B cell (primary cell): ENCODE results near the gene KRTAP10-7. TPM values are rescaled to one million over a fixed set of nuclear protein-coding genes. Genes with fewer than 3 reads are reported as not detected.

ENCODE experiments used
- ATAC-seq: fragments of 200-7000 bp; cut with Tn5 transposase; one replicate; pipeline ENCODE4 v1.10.0; 2021; ENCODE audit warnings: low read depth, mild to moderate bottlenecking, moderate number of reproducible peaks, moderate library complexity
- CTCF ChIA-PET: fragments of 350-600 bp; sonication (Branson Sonifier 250); formaldehyde crosslinking; loops from one replicate; lab custom pipeline; 2021; ENCODE audit warnings: antibody characterized with exemption, inconsistent platforms; lab: Charles Lee
- POLR2A ChIA-PET: fragments of 350-600 bp; sonication (Branson Sonifier 250); formaldehyde crosslinking; loops from one replicate; lab custom pipeline; 2021; ENCODE audit warnings: antibody characterized with exemption; lab: Charles Lee
- DNase-seq: peaks from one replicate; pipeline ENCODE4 v3.0.0; 2013
- H2AFZ ChIP-seq: 2 replicates; pipeline ENCODE4 v1.6.1; 2012; ENCODE audit warnings: mild to moderate bottlenecking, low read depth, low read length; ENCODE audit not compliant: insufficient read depth, poor library complexity, severe bottlenecking
- H3K27ac ChIP-seq, 2 donors: 1 replicate in 1 of 2; 2 replicates in 1 of 2; pipeline ENCODE4 v1.5.1; 2012 to 2013; ENCODE audit warnings: low read length in 2 of 2, mild to moderate bottlenecking in 2 of 2, moderate library complexity in 1 of 2
- H3K27me3 ChIP-seq, 4 experiments: fragments of 200-600 bp in 1 of 4; sonication (generic) in 1 of 4; replicated peaks in 1 of 4; 1 replicate in 2 of 4; 2 replicates in 2 of 4; pipeline versions ENCODE4 v1.6.1 to v1.7.0; 2013 to 2016; ENCODE audit warnings: low read length in 3 of 4, mild to moderate bottlenecking in 2 of 4, mixed read lengths in 1 of 4, moderate library complexity in 1 of 4; ENCODE audit not compliant: insufficient read depth in 4 of 4, control insufficient read depth in 3 of 4; ENCODE audit errors: control extremely low read depth in 1 of 4
- H3K36me3 ChIP-seq, 2 experiments: replicated peaks in 1 of 2; 1 replicate in 1 of 2; 2 replicates in 1 of 2; pipeline versions ENCODE4 v1.6.1 to v1.7.1; 2013; ENCODE audit warnings: low read length in 1 of 2; ENCODE audit not compliant: insufficient read depth in 2 of 2, control insufficient read depth in 1 of 2; ENCODE audit errors: control extremely low read depth in 1 of 2, extremely low read depth in 1 of 2
- H3K4me1 ChIP-seq, 2 donors: fragments of 200-600 bp in 1 of 2; sonication (generic) in 1 of 2; 1 replicate in 1 of 2; 2 replicates in 1 of 2; pipeline versions ENCODE4 v1.5.1 to v1.6.1; 2013 to 2017; ENCODE audit warnings: low read length in 2 of 2; ENCODE audit not compliant: control insufficient read depth in 2 of 2, insufficient read depth in 2 of 2
- H3K4me2 ChIP-seq: replicated peaks from 2 replicates; pipeline ENCODE3; 2012; ENCODE audit warnings: mild to moderate bottlenecking, low read depth, low read length; ENCODE audit not compliant: poor library complexity, severe bottlenecking
- H3K4me3 ChIP-seq, 5 experiments: fragments of 200-600 bp in 1 of 5; sonication (generic) in 1 of 5; 1 replicate in 3 of 5; 2 replicates in 2 of 5; pipeline versions ENCODE4 v1.5.1 to v1.7.0; 2011 to 2016; ENCODE audit warnings: low read length in 4 of 5, mild to moderate bottlenecking in 4 of 5, low read depth in 2 of 5, control low read depth in 1 of 5, moderate library complexity in 1 of 5; ENCODE audit not compliant: insufficient read depth in 1 of 5; ENCODE audit errors: control extremely low read depth in 1 of 5, extremely low read depth in 1 of 5
- H3K79me2 ChIP-seq: fragments of 200-600 bp; sonication (generic); one replicate; pipeline ENCODE4 v1.6.0; 2016; ENCODE audit warnings: low read length; ENCODE audit not compliant: control insufficient read depth, insufficient read depth
- H3K9ac ChIP-seq: fragments of 200-600 bp; sonication (generic); 2 replicates; pipeline ENCODE4 v1.6.1; 2017; ENCODE audit warnings: mild to moderate bottlenecking, low read length, moderate library complexity
- H3K9me3 ChIP-seq, 3 donors: one replicate each; pipeline versions ENCODE4 v1.6.1 to v1.7.1; 2013; ENCODE audit warnings: low read length in 2 of 3; ENCODE audit not compliant: control insufficient read depth in 2 of 3, insufficient read depth in 1 of 3; ENCODE audit errors: control extremely low read depth in 1 of 3
- H4K20me1 ChIP-seq: 2 replicates; pipeline ENCODE4 v1.6.0; 2012; ENCODE audit warnings: mild to moderate bottlenecking, low read length; ENCODE audit not compliant: insufficient read depth, control insufficient read depth, poor library complexity, severe bottlenecking
- H3K27ac Mint-ChIP-seq: one replicate; pipeline ENCODE4 v1.8.0; 2021; ENCODE audit warnings: mixed read lengths
- H3K27me3 Mint-ChIP-seq: one replicate; pipeline ENCODE4 v1.8.0; 2021; ENCODE audit warnings: mixed read lengths
- H3K4me1 Mint-ChIP-seq: one replicate; pipeline ENCODE4 v1.8.0; 2021; ENCODE audit warnings: mixed read lengths
- H3K4me3 Mint-ChIP-seq: one replicate; pipeline ENCODE4 v1.8.0; 2021; ENCODE audit warnings: mixed read lengths
- H3K9me3 Mint-ChIP-seq: one replicate; pipeline ENCODE4 v1.8.0; 2022; ENCODE audit warnings: mixed read lengths; ENCODE audit not compliant: insufficient read depth
- CTCF ChIP-seq: fragments of 200-600 bp; IDR thresholded peaks from one replicate; pipeline ENCODE4 v1.8.0; 2022; ENCODE audit warnings: antibody characterized with exemption, mild to moderate bottlenecking
- EZH2 ChIP-seq: IDR thresholded peaks from 2 replicates; pipeline ENCODE4 v1.6.1; 2012; ENCODE audit warnings: borderline replicate concordance, low read depth, mild to moderate bottlenecking, moderate library complexity, low read length; ENCODE audit not compliant: insufficient read depth, poor library complexity, severe bottlenecking
- WGBS: methylation state at CpG from one replicate; pipeline ENCODE4 v1.1.5; 2013; ENCODE audit warnings: missing lambda C conversion rate; ENCODE audit not compliant: insufficient coverage; 5-methylcytosine and 5-hydroxymethylcytosine counted together
- intact Hi-C: fragments of 100-400 bp; cut with micrococcal nuclease; formaldehyde crosslinking; loops from one replicate; pipeline ENCODE4 v1.10.0; 2022
- polyA plus RNA-seq: library from polyadenylated mRNA; depleted of rRNA; stranded (reverse); fragments of >200 nt; gene quantifications from 2 replicates; pipeline ENCODE4 v1.2.3, GENCODE V29; 2012
- total RNA-seq, 2 donors: library from RNA; stranded (reverse); fragments of 120-200 nt in 1 of 2; gene quantifications; 1 replicate in 1 of 2; 2 replicates in 1 of 2; pipeline versions ENCODE4 v1.2.3 to v1.2.4, GENCODE V29; 2013 to 2022

The KRTAP10-7 gene
- total and polyA plus RNA-seq, 2 donors (not counting 1 experiment from before 2014, with no cell fraction given): not detected

- Mint-ChIP-seq H3K4me3 (no peak within 1 kb of the TSS), H3K27me3 (peaks cover 37% of the 10 kb centered on the region), H3K4me1 (peaks cover 23% of the 10 kb centered on the region), H3K9me3 (peaks cover 9% of the 10 kb centered on the region), H3K27ac (no peak within 1 kb of the TSS)
- no peak within 1 kb of the TSS for H3K4me3 ChIP-seq
- peaks cover 0 to 13% (median 4%) of the 10 kb centered on the region in 4 experiments for H3K27me3 ChIP-seq
- TF ChIP-seq CTCF (no peak), EZH2 (no peak)
- intact Hi-C loops: no loop called here
- ATAC-seq (no peak), DNase-seq (no peak)
- peaks cover 0 to 11% of the 10 kb centered on the region in 2 donors for H3K4me1 ChIP-seq
- no peaks in the 10 kb centered on the region for H3K36me3 ChIP-seq
- WGBS: 86% methylated on average over 5 of the region's 5 CpGs
- no peak within 1 kb of the TSS for H2AFZ ChIP-seq
- ChIA-PET CTCF (no interaction called here), POLR2A (no interaction called here)
- H3K79me2 ChIP-seq: no peaks in the 10 kb centered on the region
- H3K9ac ChIP-seq: no peak within 1 kb of the TSS
- H3K27ac ChIP-seq: no peak within 1 kb of the TSS
- no peak within 1 kb of the TSS for H3K4me2 ChIP-seq
- H4K20me1 ChIP-seq: no peaks in the 10 kb centered on the region
- H3K9me3 ChIP-seq: peaks cover 0 to 10% (median 4%) of the 10 kb centered on the region in 3 donors
Observed at GRCh38 chr21:44558695-44559094, 41.7 kb upstream of the KRTAP10-7 start, which contains the start of gene KRTAP10-3. TSS of gene KRTAP10-3 (minus strand) at chr21:44558795. CDS start at chr21:44558715, 80 bp downstream.

- no peaks in the 10 kb centered on the region for H3K79me2 ChIP-seq
- H3K4me1 ChIP-seq: peaks cover 12 to 26% of the 10 kb centered on the region in 2 donors
- ATAC-seq (no peak), DNase-seq (no peak)
- H3K27me3 ChIP-seq: no peaks in the 10 kb centered on the region
- TF ChIP-seq CTCF: no peak
- no peak for TF ChIP-seq EZH2
- peaks cover 0 to 9% (median 4%) of the 10 kb centered on the region in 3 donors for H3K9me3 ChIP-seq
- ChIA-PET CTCF (no interaction called here), POLR2A (no interaction called here)
- no CpG with 5 or more reads among the region's 1 CpG for WGBS
- H2AFZ ChIP-seq: no peak overlapping the region
- Mint-ChIP-seq H3K9me3 (peaks cover 9% of the 10 kb centered on the region), H3K4me3 (no peak overlapping the region), H3K27me3 (peaks cover 5% of the 10 kb centered on the region), H3K4me1 (peaks cover 41% of the 10 kb centered on the region), H3K27ac (no peak overlapping the region)
- no peak overlapping the region for H3K9ac ChIP-seq
- no peaks in the 10 kb centered on the region for H4K20me1 ChIP-seq
- H3K27ac ChIP-seq: no peak overlapping the region
- H3K4me2 ChIP-seq: no peak overlapping the region
- no peak overlapping the region for H3K4me3 ChIP-seq
- intact Hi-C loops: no loop called here
- no peaks in the 10 kb centered on the region for H3K36me3 ChIP-seq
Observed at GRCh38 chr21:44564099-44564498, 36.3 kb upstream of the KRTAP10-7 start.
